ENCODE data around the gene RACGAP1. TPM values are rescaled to one million over a fixed set of nuclear protein-coding genes. Genes with fewer than 3 reads are reported as not detected.

The RACGAP1 gene
- total and polyA plus RNA-seq, 3 donors from 2014 or later, result 48.1 to 118 (median 60.6) TPM

GRCh38 chr12:50057000-50057841 lies 31.9 kb upstream of the RACGAP1 start, which contains the start of gene ASIC1:
ASIC1 (plus strand) TSS chr12:50057596; CDS start chr12:50058767, 1,171 bp downstream.
- TF ChIP-seq POLR2A (IDR thresholded peaks at IDR 0.05), result no peak
- peak; percentile 79 for DNase-seq
- intact Hi-C loops (cut with DNase I; ENCODE audit: low total_unique reads), result loop anchor here (5.0 kb wide), 1 partner anchor 85 kb away; the partner anchor contains the start of gene AQP6
- no peaks in the 10 kb centered on the region for H3K36me3 ChIP-seq (ENCODE audit: low read depth, missing control alignments)
- WGBS, 2 donors, result 1 to 5% methylated on average over 4 to 46 of the region's 88 CpGs
- peaks cover 17% of the 10 kb centered on the region for H3K4me1 ChIP-seq
- H3K9me3 ChIP-seq, result no peaks in the 10 kb centered on the region
- H3K4me3 ChIP-seq, result peak within 1 kb of the TSS; percentile 47 to 62
- H3K27me3 ChIP-seq, result no peaks in the 10 kb centered on the region
- H3K27ac ChIP-seq, result no peak within 1 kb of the TSS

GRCh38 chr12:50056639-50056976 lies 31.3 kb upstream of the RACGAP1 start:
- intact Hi-C loops (cut with DNase I; ENCODE audit: low total_unique reads), result loop anchor here (5.0 kb wide), 1 partner anchor 84 kb away; the partner anchor contains the start of gene AQP6
- WGBS, 2 donors, result 6 to 15% methylated on average over 3 of the region's 3 CpGs
- no peak overlapping the region for H3K4me3 ChIP-seq
- no peak for DNase-seq
- peaks cover 17% of the 10 kb centered on the region for H3K4me1 ChIP-seq
- no peak overlapping the region for H3K27ac ChIP-seq
- TF ChIP-seq CTCF (IDR thresholded peaks at IDR 0.05) (no peak), POLR2A (IDR thresholded peaks at IDR 0.05) (no peak)
- no peaks in the 10 kb centered on the region for H3K36me3 ChIP-seq (ENCODE audit: low read depth, missing control alignments)
- H3K9me3 ChIP-seq, result no peaks in the 10 kb centered on the region
- H3K27me3 ChIP-seq, result no peaks in the 10 kb centered on the region

GRCh38 chr12:50055831-50056638 lies 30.7 kb upstream of the RACGAP1 start:
- Histone ChIP-seq H3K9me3 (no peaks in the 10 kb centered on the region), H3K36me3 (ENCODE audit: low read depth, missing control alignments) (no peaks in the 10 kb centered on the region), H3K4me1 (peaks cover 17% of the 10 kb centered on the region), H3K27ac (no peak overlapping the region), H3K27me3 (no peaks in the 10 kb centered on the region), H3K4me3 (no peak overlapping the region)
- intact Hi-C loops (cut with DNase I; ENCODE audit: low total_unique reads), result loop anchor here (5.0 kb wide), 1 partner anchor 84 kb away; the partner anchor contains the start of gene AQP6
- peak; percentile 58 for DNase-seq
- 11 to 12% methylated on average over 16 to 17 of the region's 17 CpGs for WGBS, 2 donors
- peak; percentile 57 to 84 (median 62) for TF ChIP-seq CTCF (IDR thresholded peaks at IDR 0.05)
- no peak for TF ChIP-seq POLR2A (IDR thresholded peaks at IDR 0.05)

GRCh38 chr12:50053583-50053982 lies 28.3 kb upstream of the RACGAP1 start:
- TF ChIP-seq CTCF (IDR thresholded peaks at IDR 0.05) (no peak), POLR2A (IDR thresholded peaks at IDR 0.05) (no peak)
- H3K27me3 ChIP-seq, result no peaks in the 10 kb centered on the region
- no peaks in the 10 kb centered on the region for H3K9me3 ChIP-seq
- H3K4me3 ChIP-seq, result no peak overlapping the region
- intact Hi-C loops (cut with DNase I; ENCODE audit: low total_unique reads), result no loop called here
- DNase-seq, result no peak
- H3K36me3 ChIP-seq (ENCODE audit: low read depth, missing control alignments), result no peaks in the 10 kb centered on the region
- WGBS, 2 donors, result 75 to 88% methylated on average over 1 of the region's 1 CpG
- H3K27ac ChIP-seq, result no peak overlapping the region
- H3K4me1 ChIP-seq, result peaks cover 23% of the 10 kb centered on the region

GRCh38 chr12:50052964-50053363 lies 27.7 kb upstream of the RACGAP1 start:
- TF ChIP-seq POLR2A (IDR thresholded peaks at IDR 0.05) (no peak), CTCF (IDR thresholded peaks at IDR 0.05) (no peak)
- WGBS, 2 donors, result 79 to 88% methylated on average over 5 to 7 of the region's 7 CpGs
- DNase-seq, result no peak

More at GRCh38 chr12:50052964-50053363, 27.7 kb upstream of the RACGAP1 start:
- Histone ChIP-seq H3K27ac (no peak overlapping the region), H3K9me3 (no peaks in the 10 kb centered on the region), H3K36me3 (ENCODE audit: low read depth, missing control alignments) (no peaks in the 10 kb centered on the region), H3K4me3 (no peak overlapping the region), H3K27me3 (no peaks in the 10 kb centered on the region), H3K4me1 (peaks cover 21% of the 10 kb centered on the region)
- intact Hi-C loops (cut with DNase I; ENCODE audit: low total_unique reads), result no loop called here

All from testis (tissue), 3 donors.